ENCODE data around the gene PLK5.
A peak's percentile ranks its signal among the peaks of the same experiment; 100 is the strongest.

The PLK5 gene

GRCh38 chr19:1487576-1488281 lies 36.1 kb upstream of the PLK5 start:
- Mint-ChIP-seq H3K4me3 (no peak overlapping the region), H3K27me3 (ENCODE audit: low read depth) (peaks cover 16% of the 10 kb centered on the region), H3K36me3 (ENCODE audit: low read depth) (no peaks in the 10 kb centered on the region), H3K9me3 (no peaks in the 10 kb centered on the region), H3K4me1 (ENCODE audit: low read depth) (peaks cover 5% of the 10 kb centered on the region), H3K27ac (no peak overlapping the region)

GRCh38 chr19:1488282-1488601 lies 35.6 kb upstream of the PLK5 start:
- no peaks in the 10 kb centered on the region for H3K36me3 Mint-ChIP-seq (ENCODE audit: low read depth)
- H3K27me3 Mint-ChIP-seq (ENCODE audit: low read depth) = peaks cover 19% of the 10 kb centered on the region
- H3K4me3 Mint-ChIP-seq = no peak overlapping the region
- no peaks in the 10 kb centered on the region for H3K9me3 Mint-ChIP-seq
- peaks cover 5% of the 10 kb centered on the region for H3K4me1 Mint-ChIP-seq (ENCODE audit: low read depth)
- peak overlapping the region; percentile 65 for H3K27ac Mint-ChIP-seq

DNA sequence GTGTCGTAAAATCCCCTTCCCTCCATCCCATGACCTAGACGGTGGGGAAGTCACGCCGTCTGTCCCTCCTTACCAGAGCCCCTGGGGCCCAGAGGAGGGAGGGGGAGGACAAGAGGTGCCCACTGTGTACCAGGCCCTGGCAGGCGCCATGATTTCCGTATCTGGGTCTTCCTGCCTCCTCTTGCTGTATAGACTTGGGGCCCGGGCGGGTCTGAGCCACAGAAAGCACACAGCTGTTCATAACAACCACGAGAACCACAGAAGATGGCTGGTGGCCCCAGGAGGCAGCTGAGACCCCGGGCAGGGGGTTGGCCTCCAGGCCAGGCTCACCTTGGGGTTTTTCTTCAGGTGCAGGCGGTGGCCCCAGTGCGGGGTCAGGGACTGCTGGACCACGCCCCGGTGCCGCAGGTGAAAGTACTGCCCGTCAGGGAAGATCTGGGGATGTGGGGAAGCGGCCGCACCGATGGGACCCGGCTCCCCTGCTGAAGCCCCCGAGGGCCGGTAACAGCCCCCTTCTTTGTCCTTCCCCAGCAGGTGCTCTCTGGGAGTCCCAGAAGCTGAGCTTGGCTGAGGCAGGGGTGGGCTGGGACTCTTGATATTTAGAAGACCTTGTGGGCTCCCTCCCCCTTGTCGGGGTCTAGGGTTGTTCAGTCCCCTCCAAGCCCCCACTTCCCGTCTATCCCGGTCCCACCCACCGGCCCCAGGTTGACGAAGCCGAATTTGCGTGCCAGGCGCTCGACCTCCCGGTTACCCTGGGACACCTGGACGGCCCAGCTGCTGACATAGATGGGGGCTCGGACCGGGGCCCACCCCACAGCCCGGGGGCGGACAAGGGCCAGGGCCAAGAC lies 34.2 kb upstream of the PLK5 start:
- Mint-ChIP-seq H3K4me3 (peak overlapping the region; percentile 56), H3K27me3 (ENCODE audit: low read depth) (peaks cover 19% of the 10 kb centered on the region), H3K36me3 (ENCODE audit: low read depth) (no peaks in the 10 kb centered on the region), H3K4me1 (ENCODE audit: low read depth) (peaks cover 5% of the 10 kb centered on the region), H3K9me3 (no peaks in the 10 kb centered on the region), H3K27ac (no peak overlapping the region)

DNA sequence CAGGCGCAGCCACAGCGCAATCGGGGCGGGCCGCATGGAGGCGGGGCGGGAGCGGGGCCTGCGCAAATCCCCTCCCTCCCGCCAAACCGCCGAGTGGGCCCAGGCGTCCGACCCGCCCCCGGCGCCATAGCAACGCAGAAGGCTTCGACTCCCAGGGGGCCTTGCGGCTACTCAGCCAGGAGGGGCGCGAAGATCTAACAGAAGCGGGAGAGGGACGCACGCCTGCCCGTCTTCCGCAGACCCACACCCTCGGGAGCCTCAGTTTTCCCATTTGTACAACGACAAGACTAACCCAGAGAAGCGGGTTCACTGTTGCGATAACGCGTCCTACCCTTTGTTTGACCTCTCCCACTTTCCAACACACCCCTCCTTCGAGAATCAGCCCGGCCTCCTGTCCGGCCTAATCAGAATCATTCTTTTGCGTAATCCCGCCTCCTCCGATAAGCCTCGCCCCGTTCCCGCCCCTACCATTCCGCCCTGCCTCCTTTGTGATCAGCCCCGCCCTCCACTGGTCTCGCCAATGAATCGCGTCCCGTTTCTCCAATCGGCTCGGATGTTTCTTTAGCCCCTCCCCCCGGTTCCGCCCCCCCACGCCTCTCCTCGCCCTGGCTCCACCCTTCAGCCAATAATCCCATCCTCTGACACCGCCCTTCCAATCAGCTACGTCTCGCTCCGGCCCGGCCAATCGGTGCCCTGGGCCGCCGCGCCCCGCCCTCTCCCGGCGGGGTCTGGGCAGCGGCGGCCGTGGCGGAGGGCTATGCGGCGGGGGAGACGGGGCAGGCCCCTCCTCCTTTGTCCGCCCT lies 33.4 kb upstream of the PLK5 start, which contains the start of gene PCSK4:
Gene PCSK4 (minus strand): TSS at position 40 of the 803 bp plus-strand sequence. CDS start 4 bp downstream, at position 36.
- Mint-ChIP-seq H3K9me3 (no peaks in the 10 kb centered on the region), H3K36me3 (ENCODE audit: low read depth) (no peaks in the 10 kb centered on the region), H3K4me1 (ENCODE audit: low read depth) (peaks cover 5% of the 10 kb centered on the region), H3K4me3 (peak within 1 kb of the TSS; percentile 90), H3K27me3 (ENCODE audit: low read depth) (peaks cover 19% of the 10 kb centered on the region), H3K27ac (peak within 1 kb of the TSS; percentile 81)

DNA sequence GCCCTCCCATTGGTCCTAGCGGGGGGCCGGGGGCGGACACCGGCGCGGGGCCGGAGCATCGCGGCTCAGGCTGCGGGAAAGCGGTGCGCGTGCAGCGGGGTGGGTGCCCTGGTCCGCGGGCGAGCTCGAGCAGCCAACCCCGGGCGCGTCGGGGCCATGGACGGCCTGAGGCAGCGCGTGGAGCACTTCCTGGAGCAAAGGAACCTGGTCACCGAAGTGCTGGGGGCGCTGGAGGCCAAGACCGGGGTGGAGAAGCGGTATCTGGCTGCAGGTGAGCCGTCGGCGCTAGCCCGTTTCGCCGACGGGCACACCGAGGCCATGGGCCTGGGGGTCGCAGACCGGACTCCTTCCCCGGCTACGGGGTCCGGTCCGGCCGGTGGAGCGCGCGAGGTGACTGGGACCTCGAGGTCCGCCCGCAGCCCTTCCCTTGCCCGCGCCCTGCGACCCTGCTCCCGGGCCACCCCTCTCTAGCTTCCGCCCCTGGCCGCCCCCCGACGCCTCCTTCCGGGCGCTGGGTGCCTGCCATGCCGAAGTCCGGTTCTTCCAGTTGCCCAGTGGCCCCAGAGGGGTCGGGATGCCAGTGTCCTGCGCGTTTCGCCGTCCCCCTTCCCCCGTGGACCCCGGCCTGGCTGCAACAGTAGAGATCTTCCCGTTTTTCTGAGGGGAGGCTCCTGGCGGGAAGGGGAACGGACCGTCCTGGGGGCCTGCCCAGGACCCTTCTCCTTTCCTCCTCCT lies 32.6 kb upstream of the PLK5 start, which contains the start of gene REEP6:
Gene REEP6 (plus strand): TSS at position 68 of the 735 bp plus-strand sequence. CDS start 89 bp downstream, at position 157.
- Mint-ChIP-seq H3K4me1 (ENCODE audit: low read depth) (peaks cover 5% of the 10 kb centered on the region), H3K36me3 (ENCODE audit: low read depth) (no peaks in the 10 kb centered on the region), H3K9me3 (no peaks in the 10 kb centered on the region), H3K27me3 (ENCODE audit: low read depth) (peaks cover 19% of the 10 kb centered on the region), H3K27ac (peak within 1 kb of the TSS; percentile 81), H3K4me3 (peak within 1 kb of the TSS; percentile 90)

- peaks cover 5% of the 10 kb centered on the region for H3K4me1 Mint-ChIP-seq (ENCODE audit: low read depth)
- H3K36me3 Mint-ChIP-seq (ENCODE audit: low read depth) = no peaks in the 10 kb centered on the region
- peak overlapping the region; percentile 67 for H3K4me3 Mint-ChIP-seq
- peaks cover 19% of the 10 kb centered on the region for H3K27me3 Mint-ChIP-seq (ENCODE audit: low read depth)
- H3K9me3 Mint-ChIP-seq = no peaks in the 10 kb centered on the region
- H3K27ac Mint-ChIP-seq = peak overlapping the region; percentile 5
Measured at GRCh38 chr19:1491849-1492170, 32.1 kb upstream of the PLK5 start.

- H3K4me1 Mint-ChIP-seq (ENCODE audit: low read depth) = peaks cover 5% of the 10 kb centered on the region
Measured at GRCh38 chr19:1492474-1493006, 31.3 kb upstream of the PLK5 start.

DNA sequence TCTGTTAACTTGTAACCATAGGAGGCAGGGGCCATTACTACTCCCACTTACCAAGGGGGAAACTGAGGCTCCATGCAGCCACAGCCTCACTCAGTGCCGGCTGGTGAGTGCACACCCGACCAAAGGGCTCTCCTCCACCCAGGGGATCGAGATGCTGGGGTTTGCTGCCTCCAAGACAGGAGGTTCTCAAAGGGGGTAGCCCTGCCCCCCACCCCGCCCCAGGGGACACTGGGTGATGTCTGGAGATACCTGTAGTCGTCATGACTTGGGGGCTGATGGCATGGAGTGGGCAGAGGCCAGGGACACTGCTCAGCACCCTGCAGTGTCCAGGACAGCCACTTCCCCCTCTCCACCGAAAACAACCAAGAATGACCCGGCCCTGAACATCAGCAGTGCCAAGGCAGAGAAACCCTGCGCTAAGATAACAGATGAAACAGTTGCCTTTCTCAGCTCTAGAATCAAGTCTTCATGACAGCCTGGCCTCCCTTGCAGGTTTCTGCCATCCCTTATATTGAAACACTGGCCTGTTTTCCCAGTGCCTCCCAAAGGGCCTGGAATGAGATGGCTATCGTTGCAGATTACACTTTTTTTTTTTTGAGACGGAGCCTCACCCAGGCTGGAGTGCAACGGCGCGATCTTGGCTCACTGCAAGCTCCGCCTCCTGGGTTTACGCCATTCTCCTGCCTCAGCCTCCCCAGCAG lies 29.6 kb upstream of the PLK5 start:
- Mint-ChIP-seq H3K27ac (no peak overlapping the region), H3K27me3 (ENCODE audit: low read depth) (peaks cover 19% of the 10 kb centered on the region), H3K4me1 (ENCODE audit: low read depth) (peaks cover 5% of the 10 kb centered on the region), H3K36me3 (ENCODE audit: low read depth) (no peaks in the 10 kb centered on the region), H3K9me3 (no peaks in the 10 kb centered on the region), H3K4me3 (no peak overlapping the region)

More at GRCh38 chr19:1492474-1493006, 31.3 kb upstream of the PLK5 start:
- Mint-ChIP-seq H3K27me3 (ENCODE audit: low read depth) (peaks cover 19% of the 10 kb centered on the region), H3K4me3 (no peak overlapping the region), H3K9me3 (no peaks in the 10 kb centered on the region), H3K36me3 (ENCODE audit: low read depth) (no peaks in the 10 kb centered on the region), H3K27ac (no peak overlapping the region)

DNA sequence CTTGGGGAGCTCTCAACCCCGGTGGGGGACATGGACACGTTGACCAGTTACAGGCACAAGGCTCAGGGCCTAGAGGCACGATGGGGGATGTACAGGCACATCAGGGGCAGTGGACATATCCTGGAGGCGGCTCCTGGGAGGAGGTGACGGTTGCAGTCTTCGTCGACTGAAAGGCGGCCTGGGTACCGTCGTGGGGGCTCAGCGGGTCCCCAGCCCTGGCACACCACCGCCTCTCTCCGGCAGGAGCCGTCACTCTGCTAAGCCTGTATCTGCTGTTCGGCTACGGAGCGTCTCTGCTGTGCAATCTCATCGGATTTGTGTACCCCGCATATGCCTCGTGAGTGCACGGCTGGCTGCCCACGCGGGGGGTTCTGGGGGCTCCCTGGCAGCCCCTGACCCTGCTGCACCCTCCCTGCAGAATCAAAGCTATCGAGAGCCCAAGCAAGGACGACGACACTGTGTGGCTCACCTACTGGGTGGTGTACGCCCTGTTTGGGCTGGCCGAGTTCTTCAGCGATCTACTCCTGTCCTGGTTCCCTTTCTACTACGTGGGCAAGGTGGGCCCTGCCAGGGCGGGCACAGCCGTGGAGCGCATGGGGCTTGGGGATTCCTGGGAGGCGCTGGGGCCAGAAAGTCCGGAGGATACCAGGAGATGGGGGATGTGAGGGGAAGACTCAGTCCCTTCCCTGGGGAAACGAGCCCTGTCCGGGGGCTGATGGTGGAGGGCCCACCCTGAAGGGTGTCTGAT lies 28.7 kb upstream of the PLK5 start:
- Mint-ChIP-seq H3K4me1 (ENCODE audit: low read depth) (peaks cover 5% of the 10 kb centered on the region), H3K9me3 (no peaks in the 10 kb centered on the region), H3K4me3 (no peak overlapping the region), H3K27ac (no peak overlapping the region), H3K27me3 (ENCODE audit: low read depth) (peaks cover 19% of the 10 kb centered on the region), H3K36me3 (ENCODE audit: low read depth) (no peaks in the 10 kb centered on the region)

GRCh38 chr19:1495799-1496713 lies 27.8 kb upstream of the PLK5 start:
- Mint-ChIP-seq H3K36me3 (ENCODE audit: low read depth) (no peaks in the 10 kb centered on the region), H3K27ac (no peak overlapping the region), H3K9me3 (no peaks in the 10 kb centered on the region), H3K27me3 (ENCODE audit: low read depth) (peaks cover 15% of the 10 kb centered on the region), H3K4me1 (ENCODE audit: low read depth) (peaks cover 2% of the 10 kb centered on the region), H3K4me3 (no peak overlapping the region)

DNA sequence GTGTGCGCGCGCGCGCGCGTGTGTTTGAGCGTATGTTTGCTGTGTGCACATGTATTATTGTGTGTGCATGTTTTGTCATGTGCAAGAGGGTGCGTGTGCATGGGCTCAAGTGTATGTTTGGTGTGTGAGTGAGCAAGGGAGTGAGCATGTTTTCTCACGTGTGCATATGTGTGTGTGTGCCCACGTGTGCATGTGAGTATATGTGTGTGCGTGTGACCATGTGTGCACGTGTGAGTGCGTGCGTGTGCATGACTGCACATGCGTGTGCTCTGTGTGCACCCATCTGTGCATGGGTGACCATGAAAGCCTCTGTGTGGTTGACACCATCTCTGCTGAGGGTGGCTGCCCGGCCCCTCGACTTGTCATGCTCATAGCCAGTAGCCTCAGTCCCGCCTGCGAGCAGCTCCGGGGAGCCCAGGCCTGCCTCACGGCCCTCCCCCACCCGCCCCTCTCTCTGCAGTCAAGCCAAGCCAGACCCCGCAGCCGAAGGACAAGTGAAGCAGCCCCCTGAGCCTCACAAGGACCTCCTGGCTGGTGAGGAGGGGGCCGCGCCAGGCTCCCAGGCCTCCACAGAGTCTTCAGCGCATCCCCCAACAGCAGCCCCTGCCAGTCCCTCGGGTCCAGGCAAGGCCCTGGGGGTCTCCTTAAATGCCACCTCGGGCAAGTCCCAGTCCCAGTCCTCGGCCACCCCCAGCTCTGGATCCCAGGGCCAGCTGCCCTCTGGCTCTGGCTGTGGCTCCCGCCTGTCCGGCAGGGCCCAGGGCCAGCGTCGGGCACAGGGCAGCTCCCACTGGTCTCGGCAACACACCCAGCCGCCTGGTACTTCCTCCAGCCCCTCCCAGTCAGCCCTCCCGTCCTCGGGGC lies 26.9 kb upstream of the PLK5 start:
- Mint-ChIP-seq H3K4me3 (no peak overlapping the region), H3K36me3 (ENCODE audit: low read depth) (no peaks in the 10 kb centered on the region), H3K27me3 (ENCODE audit: low read depth) (peaks cover 10% of the 10 kb centered on the region), H3K4me1 (ENCODE audit: low read depth) (no peaks in the 10 kb centered on the region), H3K9me3 (no peaks in the 10 kb centered on the region), H3K27ac (no peak overlapping the region)
